LoVo (cell line): Measurements from ENCODE around the gene APOB.

ENCODE experiments used
- DNase-seq: peaks from one replicate; pipeline ENCODE4 v3.0.0-alpha.2; 2016; ENCODE audit warnings: low spot score

Gene APOB, protein sequence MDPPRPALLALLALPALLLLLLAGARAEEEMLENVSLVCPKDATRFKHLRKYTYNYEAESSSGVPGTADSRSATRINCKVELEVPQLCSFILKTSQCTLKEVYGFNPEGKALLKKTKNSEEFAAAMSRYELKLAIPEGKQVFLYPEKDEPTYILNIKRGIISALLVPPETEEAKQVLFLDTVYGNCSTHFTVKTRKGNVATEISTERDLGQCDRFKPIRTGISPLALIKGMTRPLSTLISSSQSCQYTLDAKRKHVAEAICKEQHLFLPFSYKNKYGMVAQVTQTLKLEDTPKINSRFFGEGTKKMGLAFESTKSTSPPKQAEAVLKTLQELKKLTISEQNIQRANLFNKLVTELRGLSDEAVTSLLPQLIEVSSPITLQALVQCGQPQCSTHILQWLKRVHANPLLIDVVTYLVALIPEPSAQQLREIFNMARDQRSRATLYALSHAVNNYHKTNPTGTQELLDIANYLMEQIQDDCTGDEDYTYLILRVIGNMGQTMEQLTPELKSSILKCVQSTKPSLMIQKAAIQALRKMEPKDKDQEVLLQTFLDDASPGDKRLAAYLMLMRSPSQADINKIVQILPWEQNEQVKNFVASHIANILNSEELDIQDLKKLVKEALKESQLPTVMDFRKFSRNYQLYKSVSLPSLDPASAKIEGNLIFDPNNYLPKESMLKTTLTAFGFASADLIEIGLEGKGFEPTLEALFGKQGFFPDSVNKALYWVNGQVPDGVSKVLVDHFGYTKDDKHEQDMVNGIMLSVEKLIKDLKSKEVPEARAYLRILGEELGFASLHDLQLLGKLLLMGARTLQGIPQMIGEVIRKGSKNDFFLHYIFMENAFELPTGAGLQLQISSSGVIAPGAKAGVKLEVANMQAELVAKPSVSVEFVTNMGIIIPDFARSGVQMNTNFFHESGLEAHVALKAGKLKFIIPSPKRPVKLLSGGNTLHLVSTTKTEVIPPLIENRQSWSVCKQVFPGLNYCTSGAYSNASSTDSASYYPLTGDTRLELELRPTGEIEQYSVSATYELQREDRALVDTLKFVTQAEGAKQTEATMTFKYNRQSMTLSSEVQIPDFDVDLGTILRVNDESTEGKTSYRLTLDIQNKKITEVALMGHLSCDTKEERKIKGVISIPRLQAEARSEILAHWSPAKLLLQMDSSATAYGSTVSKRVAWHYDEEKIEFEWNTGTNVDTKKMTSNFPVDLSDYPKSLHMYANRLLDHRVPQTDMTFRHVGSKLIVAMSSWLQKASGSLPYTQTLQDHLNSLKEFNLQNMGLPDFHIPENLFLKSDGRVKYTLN (N-terminal part only)

DNA sequence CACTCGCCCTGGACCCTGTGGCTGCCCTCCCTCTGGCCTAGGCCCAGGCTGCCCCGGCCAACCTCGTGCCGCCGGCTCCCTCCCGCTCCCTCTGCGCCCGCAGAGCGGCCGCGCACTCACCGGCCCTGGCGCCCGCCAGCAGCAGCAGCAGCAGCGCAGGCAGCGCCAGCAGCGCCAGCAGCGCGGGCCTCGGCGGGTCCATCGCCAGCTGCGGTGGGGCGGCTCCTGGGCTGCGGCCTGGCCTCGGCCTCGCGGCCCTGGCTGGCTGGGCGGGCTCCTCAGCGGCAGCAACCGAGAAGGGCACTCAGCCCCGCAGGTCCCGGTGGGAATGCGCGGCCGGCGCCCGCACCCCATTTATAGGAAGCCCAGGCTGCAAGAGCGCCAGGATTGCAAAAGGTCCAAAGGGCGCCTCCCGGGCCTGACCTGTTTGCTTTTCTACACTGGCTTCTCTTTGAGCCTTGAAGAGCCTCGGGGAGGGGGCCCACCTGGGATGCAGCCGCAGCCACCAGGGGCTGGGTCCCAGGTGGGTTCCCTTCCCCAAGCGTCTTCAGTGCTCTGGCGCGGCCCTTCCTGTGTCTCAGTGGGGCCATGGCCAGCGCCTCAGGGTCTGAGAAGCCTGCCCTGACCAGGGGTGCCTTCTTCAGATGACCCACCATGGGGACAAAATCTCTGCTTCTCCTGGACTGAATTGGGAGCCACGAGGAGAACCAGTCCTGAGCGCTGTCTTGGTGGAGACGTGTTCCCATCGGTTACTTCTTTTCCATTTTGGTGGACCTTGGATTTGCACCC is at the start of gene APOB:
Gene APOB (minus strand): TSS at position 330 of the 789 bp plus-strand sequence. CDS start 128 bp downstream, at position 202.
- DNase-seq, result no peak

DNA sequence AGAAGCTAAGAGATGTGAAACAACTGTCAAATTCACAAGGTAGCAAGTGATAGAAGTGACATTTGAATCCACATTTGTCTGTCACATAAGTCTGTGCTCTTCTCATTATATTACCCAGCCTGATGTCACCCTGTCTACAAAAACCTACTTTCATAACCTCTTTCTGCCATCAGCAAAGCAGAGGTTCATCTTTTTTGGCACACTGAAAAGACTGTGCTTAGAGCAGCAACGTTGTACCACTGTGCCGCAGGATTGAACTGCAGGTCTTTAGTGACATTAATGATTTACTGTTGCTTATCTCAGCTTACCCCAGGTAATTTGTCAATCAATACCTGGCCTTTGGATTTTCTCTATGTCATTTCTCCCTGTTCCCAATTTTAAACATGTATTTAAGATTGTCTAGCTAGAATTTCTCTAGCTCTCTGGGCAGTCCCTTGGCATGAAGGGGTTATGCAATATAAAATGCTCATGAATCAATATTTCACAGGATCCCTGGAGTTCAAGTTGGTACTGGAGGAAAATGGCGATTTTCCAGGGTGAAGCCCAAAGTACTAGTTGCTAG is 48.5 kb upstream of the APOB start:
- DNase-seq, result no peak

DNA sequence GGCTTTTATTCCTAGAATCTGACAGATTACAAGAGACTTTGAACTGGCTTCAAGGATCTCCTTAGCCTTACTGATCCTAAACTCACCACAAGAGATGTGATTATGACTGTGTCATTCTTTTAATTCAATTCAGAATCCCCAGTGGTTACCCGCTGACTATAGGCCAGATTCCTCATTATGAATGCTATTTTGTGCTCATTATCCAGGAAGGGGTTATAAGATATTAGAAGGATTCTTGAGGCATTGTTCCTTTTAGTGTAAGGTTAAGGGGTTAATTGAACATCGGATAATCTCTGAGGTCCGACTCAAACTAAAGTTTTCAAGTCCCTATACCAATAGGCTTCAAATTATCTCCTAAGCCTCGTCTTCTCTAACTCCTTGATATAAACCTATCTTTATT is 40.5 kb upstream of the APOB start:
- DNase-seq, result no peak

DNA sequence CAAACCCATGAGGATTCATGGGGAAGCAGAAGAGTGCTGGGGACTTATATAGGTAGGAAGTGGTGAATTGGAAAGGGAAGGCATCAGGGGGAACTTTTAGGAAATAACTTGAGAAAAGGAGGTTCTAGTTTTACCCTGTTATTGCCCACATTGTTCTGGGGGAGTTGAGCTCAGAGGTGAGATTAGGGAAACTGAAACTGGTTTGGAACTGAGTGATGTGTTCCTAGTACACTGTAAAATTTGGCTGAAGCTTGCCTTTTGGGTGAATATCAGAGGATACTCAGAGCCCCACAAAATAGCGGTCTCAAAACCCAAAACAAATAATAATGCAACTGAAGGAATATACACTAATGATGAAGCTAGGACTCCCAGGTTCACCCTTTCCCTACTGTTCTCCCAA is 39.6 kb upstream of the APOB start:
- DNase-seq, result no peak

DNA sequence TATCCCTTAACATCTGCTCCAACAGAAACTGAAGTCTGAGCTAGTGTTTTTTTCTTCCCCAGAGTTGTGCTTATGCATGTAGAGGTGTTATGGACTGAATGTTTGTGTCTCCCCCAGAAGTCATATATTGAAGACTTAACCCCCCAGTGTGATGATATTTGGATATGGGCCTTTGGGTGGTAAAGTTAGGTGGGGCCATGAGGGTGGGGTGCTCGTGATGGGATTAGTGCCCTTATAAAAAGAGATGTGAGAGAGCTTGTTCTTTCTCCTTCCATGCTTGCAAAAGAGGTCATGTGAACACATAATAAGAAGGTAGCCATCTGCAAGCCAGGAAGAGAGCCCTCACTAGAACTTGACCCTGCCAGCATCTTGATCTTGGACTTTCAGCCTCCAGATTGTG is 34.4 kb upstream of the APOB start:
- no peak for DNase-seq

DNA sequence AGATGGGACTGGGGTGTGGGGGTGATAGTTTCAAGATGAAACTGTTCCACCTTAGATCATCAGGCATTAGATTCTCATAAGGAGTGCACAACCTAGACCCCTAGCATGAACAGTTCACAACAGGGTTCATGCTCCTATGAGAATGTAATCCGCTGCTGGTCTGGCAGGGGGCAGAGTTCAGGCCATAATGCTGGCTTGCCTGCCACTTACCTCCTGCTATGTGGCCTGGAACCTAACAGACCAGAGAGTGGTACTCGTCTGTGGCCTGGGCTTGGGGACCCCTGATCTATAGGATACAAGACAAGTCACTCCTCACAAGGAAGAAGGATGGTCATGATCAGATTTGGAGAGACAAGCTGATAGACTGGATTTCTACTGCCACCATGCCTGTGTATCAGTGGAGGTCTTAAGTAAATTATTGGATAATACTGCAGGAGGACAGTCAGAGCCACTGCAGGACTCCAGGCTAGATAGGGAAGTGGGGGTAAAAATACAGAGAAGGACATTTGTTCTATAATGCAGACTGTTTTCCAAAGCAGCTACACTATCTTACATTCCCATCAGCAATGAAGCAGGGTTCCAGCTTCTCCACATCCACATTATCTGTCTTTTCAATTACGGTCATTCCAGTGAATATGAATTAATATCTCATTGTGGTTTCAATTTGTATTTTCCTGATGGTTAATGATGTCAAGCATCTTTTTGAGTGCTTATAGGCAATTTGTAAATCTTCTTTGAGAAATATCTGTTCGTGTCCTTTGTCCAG is 28.8 kb upstream of the APOB start:
- DNase-seq, result no peak

DNA sequence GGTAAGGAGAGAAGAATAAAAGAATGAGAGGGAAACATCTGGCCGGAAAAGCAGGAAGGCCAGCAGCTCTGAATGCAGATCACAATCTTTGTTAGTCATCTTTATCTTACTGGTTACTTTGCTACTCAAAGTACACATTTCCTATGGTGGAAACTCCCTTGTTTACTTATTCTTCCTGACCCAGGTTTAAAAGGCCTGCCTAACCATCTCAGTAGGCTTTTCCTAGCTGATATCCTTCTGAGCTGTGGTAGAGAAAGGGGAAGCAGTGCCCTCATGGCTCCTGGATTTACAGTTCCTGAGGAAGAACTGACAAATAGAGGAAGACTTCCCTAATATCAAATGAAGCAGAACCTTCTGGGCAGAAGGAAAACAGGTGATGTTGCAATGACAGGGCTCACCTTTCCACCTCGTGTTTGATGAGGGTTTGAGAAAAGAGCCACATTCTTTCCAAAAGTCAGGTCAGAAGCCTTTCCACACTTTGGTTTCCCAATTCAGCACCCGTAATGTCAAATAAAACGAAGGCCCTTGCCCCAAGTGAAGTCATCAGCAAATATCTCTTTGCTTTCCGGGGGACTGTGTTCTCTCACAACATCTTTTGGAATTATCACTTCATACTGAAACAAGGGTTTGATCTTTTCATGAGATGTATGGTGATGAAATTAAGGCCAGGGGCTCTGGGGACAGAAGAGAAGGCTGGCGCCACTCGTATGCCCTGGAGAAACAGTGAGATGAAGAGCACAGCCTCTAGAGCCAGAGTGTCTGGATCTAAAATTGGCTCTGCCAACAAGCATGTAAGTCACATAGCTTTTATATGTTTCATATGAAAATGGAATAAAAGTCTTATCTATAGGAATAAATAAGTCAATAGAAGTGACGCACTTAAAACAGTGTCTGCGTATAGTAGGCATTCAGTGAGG is 26.7 kb upstream of the APOB start:
- no peak for DNase-seq

DNA sequence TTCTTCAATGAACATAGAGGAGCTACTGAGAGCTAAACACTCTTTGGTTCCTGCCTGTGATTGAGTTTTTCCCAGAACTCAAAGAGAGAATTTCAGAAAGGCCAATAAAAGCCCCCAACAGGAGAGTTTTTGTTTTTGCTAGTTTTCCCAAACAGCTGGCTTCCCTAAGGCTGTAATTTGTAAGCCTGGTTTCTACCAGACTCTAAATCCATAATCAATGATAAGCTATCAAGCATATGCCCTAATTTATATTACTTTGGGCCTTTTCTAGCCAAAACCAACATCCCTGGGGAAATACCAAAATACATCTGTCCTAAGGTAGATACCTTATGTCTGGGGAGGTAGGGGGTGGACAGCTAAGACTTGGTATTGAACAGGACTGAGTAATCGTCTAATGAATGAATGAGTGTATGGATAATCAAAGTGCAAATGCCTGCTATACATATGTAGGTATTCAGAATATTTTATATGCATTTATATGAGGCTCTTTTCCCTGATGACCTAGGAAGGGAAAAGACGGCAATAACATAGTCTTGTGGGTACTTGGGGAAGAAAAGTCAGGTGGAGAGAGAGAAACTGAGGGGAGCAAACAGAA is 26.0 kb upstream of the APOB start:
- DNase-seq, result no peak

DNA sequence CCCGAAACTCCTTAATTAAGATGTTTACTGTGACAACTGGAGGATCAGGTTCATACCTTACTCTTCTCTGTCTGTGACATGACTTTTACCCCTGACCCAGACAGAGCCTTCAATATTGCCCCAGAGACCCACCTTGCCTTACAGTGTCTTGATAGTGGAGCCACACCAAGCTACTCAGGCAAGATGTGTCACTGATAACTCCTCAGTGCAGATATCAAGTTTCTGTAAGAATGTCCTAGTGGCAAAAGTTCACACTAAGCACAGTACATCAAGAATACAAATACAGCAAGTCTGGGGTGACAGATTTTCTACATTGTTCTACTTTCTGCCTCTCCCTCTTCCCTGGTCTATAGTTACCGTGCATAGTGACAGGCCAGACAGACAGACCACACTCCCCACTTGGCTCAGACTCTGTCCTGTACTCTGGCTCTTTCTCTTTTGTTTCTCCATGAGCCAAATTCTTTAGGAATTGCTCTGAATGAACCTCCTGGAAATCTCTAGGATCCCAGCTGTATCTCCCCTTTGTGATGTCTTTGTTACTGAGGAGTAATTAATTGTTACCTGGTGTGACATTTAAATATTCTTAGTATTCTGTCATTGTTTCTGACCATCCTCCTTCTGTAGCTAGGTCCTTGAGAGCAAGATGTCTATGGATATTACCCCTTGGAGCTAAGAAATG is 24.1 kb upstream of the APOB start:
- no peak for DNase-seq

DNA sequence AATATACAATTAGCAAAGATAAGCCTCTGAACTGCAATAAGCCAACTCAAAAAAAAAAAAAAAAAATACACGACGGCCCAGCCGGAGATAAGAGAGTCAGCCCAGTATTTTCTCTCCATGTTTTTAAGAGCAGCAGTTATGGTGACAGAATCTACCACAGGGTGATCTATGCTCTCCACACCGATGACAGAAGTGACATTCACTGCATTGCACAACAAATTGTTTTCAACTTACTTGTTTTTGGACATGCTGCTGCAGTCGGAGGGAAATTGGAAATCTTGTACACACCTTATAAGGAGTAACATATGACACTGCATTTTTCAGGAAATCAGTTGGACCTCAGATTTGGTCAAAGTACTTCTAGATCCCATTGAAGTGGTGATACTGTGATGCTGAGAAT is 23.3 kb upstream of the APOB start:
- no peak for DNase-seq

DNA sequence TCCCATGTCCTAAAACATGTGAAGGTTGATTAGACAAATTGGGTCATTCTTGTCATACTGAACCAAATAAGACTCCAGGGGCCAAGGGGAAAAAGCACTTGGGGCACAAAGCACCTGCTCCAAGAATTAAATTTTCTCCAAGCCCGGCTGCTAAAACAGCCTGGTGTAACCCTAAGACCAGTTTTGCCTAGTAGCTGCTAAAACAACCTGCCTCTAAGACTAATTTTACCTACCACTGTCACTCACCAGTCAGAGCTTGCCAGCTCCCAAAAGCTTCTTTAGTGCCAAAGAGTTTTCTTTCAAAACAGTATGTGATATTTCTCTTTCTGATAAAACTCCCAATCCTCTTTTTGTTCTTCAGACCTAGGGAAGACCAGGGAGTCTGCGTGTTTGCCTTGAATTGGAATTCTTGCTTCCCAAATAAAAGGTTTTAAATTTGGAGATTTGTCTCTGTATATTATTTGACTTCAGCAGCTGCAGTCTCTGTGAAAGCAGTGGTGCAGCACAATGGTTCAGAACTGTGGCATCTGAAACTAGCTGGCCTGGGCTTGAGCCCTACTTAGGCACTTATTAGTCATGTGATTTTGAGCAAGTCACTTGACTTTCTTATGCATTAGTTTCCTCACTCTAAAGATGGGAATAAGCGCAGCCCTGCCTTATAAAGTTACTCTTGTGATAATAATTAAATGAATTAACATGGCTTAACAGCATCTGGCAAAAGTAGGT is 16.2 kb upstream of the APOB start:
- no peak for DNase-seq

DNA sequence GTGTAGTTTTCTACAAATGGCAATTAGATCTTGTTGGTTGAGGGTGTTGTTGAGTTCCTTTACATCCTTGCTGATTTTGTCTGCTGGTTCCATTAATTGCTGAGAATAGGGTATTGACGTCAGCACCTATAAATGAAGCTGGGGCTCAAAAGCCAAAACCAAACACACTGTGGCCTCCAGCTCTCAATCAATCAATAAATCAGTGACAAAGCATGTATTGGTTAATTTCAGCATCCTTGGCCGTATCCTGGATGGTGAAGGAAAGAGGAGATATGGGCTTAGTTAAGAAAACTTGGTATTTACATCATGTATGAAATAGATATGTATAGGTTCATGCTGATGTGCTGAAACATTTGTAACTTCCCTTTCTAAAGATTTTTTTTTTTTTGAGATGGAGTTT is 13.2 kb upstream of the APOB start:
- DNase-seq, result no peak

DNA sequence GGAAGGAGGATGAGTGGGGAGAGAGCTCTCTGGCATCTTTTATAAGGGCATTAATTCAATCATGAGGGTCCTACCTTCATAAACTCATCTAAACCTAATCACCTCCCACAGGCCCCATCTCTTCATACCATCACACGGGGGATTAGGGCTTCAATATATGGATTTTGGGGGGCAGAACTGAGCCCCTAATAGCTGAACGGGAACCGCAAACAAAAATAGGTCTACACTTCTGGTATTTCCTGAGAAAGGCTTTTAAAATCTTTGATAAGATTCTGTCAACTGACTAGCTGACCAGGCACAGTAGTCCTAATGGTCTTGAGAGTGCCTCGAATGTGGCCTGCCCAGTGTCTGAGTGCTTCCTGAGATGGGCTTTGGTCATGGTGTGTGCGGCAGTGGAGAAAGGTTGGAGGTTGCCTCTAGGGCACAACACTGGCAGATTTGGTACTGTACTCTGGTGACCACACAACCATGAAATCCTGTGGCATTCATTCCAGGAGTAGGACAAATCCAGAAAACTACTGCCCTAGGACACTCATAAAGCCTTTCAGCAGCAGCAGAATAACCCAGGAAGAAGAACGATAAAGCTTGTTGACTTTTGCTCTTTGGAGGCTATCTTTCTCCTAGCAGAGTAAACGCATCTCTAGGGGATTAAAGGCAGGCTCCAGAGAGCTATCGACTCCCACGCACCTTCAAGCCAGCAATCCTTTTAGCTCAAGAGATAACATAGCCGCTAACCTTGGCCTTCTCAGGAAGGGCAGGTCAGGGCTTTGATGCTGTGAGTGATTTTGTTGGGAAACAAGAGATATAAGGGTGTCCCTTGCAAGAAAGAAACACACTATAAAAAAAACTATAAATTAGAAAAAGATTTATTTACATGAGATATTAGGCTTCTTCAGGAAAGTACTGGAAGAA is 12.3 kb upstream of the APOB start:
- no peak for DNase-seq

DNA sequence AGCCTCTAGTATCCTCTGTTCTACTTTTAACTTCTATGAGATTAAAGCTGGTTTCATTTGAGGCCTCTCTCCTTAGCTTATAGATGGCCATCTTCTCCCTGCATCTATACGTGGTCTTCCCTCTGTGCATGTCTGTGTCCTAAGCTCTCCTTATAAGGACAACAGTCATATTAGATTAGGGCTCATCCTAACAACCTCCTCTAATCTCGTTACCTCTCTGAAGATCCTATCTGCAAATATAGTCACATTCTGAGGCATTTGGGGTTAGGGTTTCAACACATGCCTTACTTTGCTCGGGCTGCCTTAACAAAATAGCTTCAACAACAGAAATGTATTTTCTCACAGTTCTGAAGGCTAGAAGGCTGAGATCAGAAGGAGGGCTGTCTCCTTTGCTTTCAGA is 11.6 kb upstream of the APOB start:
- no peak for DNase-seq

DNA sequence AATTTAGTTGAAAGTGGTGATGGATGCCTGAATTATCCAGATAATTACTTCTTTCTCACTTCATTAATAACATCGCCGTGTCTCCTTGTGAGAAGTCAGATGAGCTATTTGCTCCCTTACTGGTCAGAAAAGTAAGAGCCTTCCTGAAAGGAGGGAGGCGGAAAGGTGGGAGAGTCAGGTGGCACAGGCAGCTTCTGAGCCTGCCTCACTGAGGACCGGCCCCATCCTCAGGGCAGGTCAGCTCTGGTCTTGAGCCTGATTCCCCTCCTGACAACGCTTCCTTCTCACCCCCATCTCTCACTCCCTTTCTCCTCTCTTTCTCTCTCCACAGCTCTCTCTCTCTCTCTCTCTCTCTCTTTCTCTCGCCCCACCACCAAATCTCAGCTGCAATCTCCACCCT is 10.1 kb upstream of the APOB start:
- no peak for DNase-seq

DNA sequence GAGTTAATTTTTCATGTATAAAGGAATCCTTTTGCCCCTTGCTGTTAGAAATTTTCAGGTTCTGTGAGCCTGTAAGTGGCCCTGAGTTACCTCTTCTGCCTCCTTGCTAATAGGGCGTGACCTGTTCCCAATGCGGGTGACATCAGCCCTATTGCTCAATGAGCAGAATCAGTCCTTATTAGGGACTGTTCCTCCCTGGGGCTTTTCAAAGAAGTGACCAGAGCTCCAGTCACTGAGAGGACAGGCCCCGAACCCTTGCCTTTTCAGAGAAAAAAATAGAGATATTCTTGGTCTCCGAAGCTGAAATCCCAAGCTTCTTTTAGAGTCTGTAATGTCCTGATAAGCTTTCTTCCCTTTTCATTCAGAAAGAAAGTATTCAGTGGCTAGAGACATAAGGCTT is 8.2 kb upstream of the APOB start:
- DNase-seq, result no peak

DNA sequence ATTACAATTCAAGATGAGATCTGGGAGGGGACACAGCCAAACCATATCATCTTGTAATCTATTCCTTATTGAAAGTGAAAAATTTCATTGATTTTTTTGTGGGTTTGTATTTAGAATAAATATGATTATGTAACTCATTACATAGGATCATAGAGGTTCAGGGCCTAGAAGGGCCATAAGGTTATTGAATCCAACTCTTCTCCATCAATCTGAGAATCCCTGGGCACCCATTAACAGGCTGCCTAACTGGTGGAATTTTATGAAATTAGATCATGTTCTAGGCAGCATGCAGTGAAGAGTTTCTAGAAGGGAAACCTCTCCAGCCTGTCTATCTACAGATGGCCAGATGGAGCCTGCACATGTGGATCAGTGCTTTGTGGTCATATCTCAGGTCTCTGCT is 6.3 kb upstream of the APOB start:
- no peak for DNase-seq
